Placental pericyte (primary cell): ENCODE measurements around the gene ME2. TPM values are rescaled to one million over a fixed set of nuclear protein-coding genes. Genes with fewer than 3 reads are reported as not detected.

Experiments
- small RNA-seq: library from RNA; depleted of rRNA; stranded (forward); fragments of <200 nt; gene quantifications from one replicate; pipeline ENCODE3, GENCODE V24; 2012; ENCODE audit warnings: low replicate concordance
- total RNA-seq: library from RNA; depleted of rRNA; stranded (reverse); fragments of >200 nt; gene quantifications from 2 replicates; pipeline ENCODE4 v1.2.3, GENCODE V29; 2012

ME2 gene
- 51.8 and 57.3 TPM in 2 replicates for total RNA-seq

GRCh38 chr18:50878345-50879301, at the start of gene ME2:
Gene ME2, plus strand, starts transcription at chr18:50879118. Its CDS starts 16,703 bp downstream, at chr18:50895821.

GRCh38 chr18:50967714-50968661, 89.1 kb downstream of the ME2 start, which contains the start of gene ELAC1:
Gene ELAC1, plus strand, starts transcription at chr18:50968040. Its CDS starts 6,365 bp downstream, at chr18:50974405.

Small RNAs within 50 kb of the gene (small RNA-seq; reads per million reads assigned to genes)
- gene RF00019 = not detected

Other genes with a start within 250 kb of the ME2 start
- gene MRO, start 59.1 kb upstream of the ME2 start, total RNA-seq = not detected in 2 replicates
- 4.2 and 8.7 TPM in 2 replicates for gene ELAC1, start 88.9 kb downstream of the ME2 start, total RNA-seq
- gene SMAD4, start 151.1 kb downstream of the ME2 start, total RNA-seq = 126 and 168 TPM in 2 replicates